Neutrophil (primary cell): ENCODE results near the gene POFUT2.

Experiments used
- H3K27ac ChIP-seq: fragments of 200-600 bp; sonication (generic); 2 replicates; pipeline ENCODE4 v1.5.1; 2016; ENCODE audit warnings: mild to moderate bottlenecking, moderate library complexity
- H3K27me3 ChIP-seq: fragments of 200-600 bp; sonication (generic); 2 replicates; pipeline ENCODE4 v1.6.0; 2016; ENCODE audit warnings: mild to moderate bottlenecking
- H3K36me3 ChIP-seq: fragments of 200-600 bp; sonication (generic); 2 replicates; pipeline ENCODE4 v1.5.1; 2017
- H3K4me1 ChIP-seq, 2 experiments: fragments of 200-600 bp in 1 of 2; sonication (generic) in 1 of 2; 1 replicate in 1 of 2; 2 replicates in 1 of 2; pipeline versions ENCODE4 v1.5.1 to v1.6.1; 2013 to 2016; ENCODE audit warnings: low read depth in 1 of 2, low read length in 1 of 2, mild to moderate bottlenecking in 1 of 2, moderate library complexity in 1 of 2; ENCODE audit not compliant: control insufficient read depth in 1 of 2, insufficient read depth in 1 of 2
- H3K4me3 ChIP-seq, 2 experiments: fragments of 200-600 bp in 1 of 2; sonication (generic) in 1 of 2; 1 replicate in 1 of 2; 2 replicates in 1 of 2; pipeline ENCODE4 v1.5.1; 2013 to 2016; ENCODE audit warnings: low read depth in 1 of 2, low read length in 1 of 2, mild to moderate bottlenecking in 1 of 2, moderate library complexity in 1 of 2
- H3K9me3 ChIP-seq: fragments of 200-600 bp; sonication (generic); 2 replicates; pipeline ENCODE4 v1.5.1; 2016
- TF ChIP-seq, protein P1 (sequence below): fragments of 200-600 bp; sonication (generic); IDR thresholded peaks from 2 replicates; pipeline ENCODE4 v1.5.1; 2016; ENCODE audit warnings: antibody characterized with exemption

POFUT2 gene

DNA sequence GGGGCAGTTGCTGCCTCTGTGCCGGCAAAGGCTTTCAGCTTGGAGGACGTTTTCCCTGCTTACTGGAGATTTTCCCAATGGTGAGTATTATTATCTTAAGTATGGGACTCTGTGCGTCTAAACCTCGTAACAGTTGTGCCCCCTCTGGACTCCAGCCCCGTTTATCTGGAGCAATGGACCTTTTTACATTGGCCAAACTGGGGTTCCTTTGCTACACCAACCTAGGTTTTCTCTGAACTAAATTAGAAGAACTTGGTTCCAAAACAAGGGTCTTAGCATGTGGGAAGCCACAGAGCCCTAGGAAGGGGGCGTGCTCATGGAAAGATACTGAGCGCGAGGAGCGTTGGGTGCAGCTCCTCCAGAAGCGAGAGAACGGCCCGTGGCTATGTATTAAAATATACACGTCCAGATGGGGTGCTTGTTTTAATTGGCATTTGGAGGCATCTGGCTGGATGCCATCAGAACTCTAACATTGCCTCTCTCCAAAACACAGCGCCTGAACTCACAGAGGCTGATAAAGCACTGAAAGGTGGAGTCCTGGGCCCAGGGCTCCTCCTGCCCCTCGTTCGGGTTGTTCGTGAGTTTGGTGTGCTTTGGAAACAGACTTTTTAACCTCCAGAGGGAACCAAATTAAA lies 28.4 kb downstream of the POFUT2 start:
- H3K27ac ChIP-seq, result no peak overlapping the region
- TF ChIP-seq, protein P1, sequence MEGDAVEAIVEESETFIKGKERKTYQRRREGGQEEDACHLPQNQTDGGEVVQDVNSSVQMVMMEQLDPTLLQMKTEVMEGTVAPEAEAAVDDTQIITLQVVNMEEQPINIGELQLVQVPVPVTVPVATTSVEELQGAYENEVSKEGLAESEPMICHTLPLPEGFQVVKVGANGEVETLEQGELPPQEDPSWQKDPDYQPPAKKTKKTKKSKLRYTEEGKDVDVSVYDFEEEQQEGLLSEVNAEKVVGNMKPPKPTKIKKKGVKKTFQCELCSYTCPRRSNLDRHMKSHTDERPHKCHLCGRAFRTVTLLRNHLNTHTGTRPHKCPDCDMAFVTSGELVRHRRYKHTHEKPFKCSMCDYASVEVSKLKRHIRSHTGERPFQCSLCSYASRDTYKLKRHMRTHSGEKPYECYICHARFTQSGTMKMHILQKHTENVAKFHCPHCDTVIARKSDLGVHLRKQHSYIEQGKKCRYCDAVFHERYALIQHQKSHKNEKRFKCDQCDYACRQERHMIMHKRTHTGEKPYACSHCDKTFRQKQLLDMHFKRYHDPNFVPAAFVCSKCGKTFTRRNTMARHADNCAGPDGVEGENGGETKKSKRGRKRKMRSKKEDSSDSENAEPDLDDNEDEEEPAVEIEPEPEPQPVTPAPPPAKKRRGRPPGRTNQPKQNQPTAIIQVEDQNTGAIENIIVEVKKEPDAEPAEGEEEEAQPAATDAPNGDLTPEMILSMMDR, result no peak
- peaks cover 40% of the 10 kb centered on the region for H3K27me3 ChIP-seq
- no peaks in the 10 kb centered on the region for H3K9me3 ChIP-seq
- no peak overlapping the region for H3K4me3 ChIP-seq
- peaks cover 14% of the 10 kb centered on the region for H3K36me3 ChIP-seq
- no peaks in the 10 kb centered on the region for H3K4me1 ChIP-seq

DNA sequence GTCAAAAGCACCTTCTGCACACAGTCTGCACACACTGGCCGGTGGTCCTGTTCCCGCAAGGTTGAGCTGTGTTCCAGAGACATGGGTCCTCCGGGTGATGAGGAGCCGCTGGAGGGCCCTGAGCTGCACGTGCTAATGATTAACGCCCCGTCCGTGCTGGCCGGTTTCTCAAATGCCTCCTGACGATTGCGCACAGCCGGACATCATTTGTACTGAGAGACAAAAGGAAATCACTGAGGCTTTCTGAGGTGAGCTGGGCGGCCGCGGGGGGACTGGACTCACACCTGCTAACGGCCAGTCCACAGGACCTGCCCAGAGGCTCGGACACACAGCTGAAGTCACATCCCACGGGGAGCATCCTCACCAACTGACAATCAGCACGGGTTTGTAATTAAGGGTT lies 29.2 kb downstream of the POFUT2 start:
- TF ChIP-seq, protein P1, result no peak

DNA sequence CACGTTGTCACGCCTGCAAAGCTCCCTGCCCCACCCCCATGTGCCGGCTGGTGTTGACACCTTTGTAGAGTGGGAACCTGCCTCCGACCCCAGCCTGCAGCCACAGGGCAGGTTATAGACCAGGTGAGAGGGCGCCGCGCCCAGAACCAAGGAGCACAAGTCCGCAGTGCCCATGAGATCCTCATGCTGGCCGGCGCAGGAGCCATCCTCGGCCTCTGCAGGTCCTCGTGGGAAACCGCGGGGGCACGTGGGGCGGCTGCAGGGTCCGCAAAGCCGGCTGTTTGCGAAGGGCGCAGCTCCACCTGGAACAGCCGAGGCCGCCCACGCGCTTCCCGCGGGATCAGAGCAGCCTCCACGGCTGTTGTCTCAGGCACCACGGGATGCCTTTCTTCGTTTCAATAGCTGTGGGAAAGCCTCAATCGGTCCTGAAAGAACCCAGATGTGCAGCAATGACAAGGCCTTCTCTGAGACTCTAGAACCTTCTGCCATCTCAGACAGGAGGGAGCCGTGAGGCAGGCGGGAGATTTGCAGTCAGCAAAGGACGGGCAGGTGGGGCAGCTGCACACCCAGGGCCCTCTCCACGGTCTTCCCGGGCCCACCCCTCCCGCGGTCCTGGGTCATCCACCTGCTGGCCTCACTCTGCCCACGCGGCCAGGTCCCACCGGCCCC lies 29.9 kb downstream of the POFUT2 start:
- no peaks in the 10 kb centered on the region for H3K9me3 ChIP-seq
- TF ChIP-seq, protein P1, result no peak
- no peak overlapping the region for H3K27ac ChIP-seq
- no peak overlapping the region for H3K4me3 ChIP-seq
- peaks cover 42% of the 10 kb centered on the region for H3K27me3 ChIP-seq
- H3K4me1 ChIP-seq, result no peaks in the 10 kb centered on the region
- no peaks in the 10 kb centered on the region for H3K36me3 ChIP-seq

More for the DNA sequence above, 29.2 kb downstream of the POFUT2 start:
- no peaks in the 10 kb centered on the region for H3K9me3 ChIP-seq
- peaks cover 42% of the 10 kb centered on the region for H3K27me3 ChIP-seq
- no peaks in the 10 kb centered on the region for H3K4me1 ChIP-seq
- H3K4me3 ChIP-seq, result no peak overlapping the region
- peaks cover 5% of the 10 kb centered on the region for H3K36me3 ChIP-seq
- no peak overlapping the region for H3K27ac ChIP-seq

DNA sequence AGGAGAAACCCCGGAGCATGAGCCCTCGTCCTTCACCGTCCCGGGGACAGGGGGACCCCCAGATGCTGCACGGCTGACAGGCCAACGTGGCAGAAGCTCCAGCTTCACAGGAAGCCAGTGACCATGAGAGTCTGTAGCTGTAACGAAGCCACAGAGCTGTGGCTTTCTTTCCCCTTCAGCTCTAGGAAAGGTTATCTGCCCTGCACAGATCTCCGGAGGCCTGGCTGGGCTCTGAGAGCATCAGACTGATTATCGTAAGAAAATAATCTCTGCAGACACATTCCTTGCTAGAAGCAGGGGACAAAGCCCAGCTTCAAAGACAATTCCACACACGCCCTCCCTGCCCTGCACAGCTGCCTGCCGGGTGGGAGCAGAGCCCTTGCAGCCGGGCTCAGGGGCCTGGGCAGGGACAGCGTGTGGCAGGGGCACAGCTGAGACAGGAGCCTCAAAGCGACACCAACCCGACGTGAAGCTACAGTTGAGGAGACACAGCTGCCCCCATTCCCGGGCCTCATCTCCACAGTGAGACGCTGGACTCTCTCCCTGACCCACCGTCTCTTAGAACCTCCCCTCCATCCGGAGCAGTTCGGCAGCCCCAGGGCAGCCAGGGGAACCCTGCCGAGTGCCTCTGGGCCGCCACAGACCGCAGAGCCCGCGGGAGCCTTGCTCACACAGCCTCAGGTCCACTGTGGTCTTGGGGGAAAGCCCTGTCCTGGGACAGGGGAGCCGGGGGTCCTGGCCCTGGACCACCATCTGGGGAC lies 30.6 kb downstream of the POFUT2 start:
- Histone ChIP-seq H3K4me3 (no peak overlapping the region), H3K9me3 (no peaks in the 10 kb centered on the region), H3K27me3 (peaks cover 42% of the 10 kb centered on the region), H3K27ac (no peak overlapping the region), H3K36me3 (no peaks in the 10 kb centered on the region), H3K4me1 (no peaks in the 10 kb centered on the region)
- TF ChIP-seq, protein P1, result no peak

DNA sequence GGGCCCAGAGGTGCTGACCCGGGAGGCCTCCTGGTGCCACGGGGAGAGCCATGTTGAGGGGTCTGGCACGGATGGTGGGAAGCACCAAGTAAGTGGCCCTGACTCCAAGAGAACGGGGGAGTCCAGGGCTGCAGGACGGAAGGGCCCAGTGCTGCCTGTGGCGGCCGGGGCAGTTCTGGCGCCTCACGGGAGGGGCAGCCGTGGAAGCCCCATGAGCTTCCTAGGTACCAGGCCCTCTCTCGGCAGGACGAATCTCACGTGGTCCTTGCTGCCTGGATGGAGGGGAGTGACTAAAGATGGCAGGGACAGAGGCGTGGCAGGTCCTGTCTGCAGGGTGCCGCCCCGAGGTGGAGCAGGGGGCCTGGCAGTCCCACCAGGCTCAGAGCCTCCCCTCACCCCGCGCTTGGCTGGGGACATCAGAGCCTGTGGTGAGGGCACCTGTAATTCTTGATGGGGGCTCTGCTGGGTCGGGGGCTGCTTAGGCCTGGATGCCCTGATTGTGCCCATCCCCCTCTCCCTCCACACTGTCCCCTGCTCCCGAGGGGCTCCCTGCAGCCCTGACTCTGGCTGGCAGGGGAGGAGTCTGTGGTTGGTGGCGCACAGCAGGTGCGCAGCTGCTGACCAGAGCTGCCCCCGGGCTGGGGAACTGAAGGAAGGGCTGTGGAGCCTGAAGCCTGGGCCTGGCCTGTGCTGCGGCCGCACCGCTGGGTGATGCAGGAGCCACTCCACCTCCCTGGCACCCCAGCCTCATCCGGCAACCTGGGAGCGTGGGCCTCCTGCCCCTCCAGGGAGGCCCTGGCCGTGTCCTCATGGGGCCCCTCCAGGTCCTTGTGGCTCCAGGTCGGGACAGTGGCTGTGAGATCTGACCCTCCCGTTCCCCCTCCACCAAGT lies 31.4 kb downstream of the POFUT2 start:
- Histone ChIP-seq H3K4me3 (no peak overlapping the region), H3K9me3 (no peaks in the 10 kb centered on the region), H3K27ac (no peak overlapping the region), H3K4me1 (no peaks in the 10 kb centered on the region), H3K27me3 (peaks cover 42% of the 10 kb centered on the region), H3K36me3 (no peaks in the 10 kb centered on the region)
- TF ChIP-seq, protein P1, result no peak
